Astrocyte of the cerebellum (primary cell): ENCODE data around the gene EREG.
"Not testable (repeated sequence)": the region's sequence is repeated elsewhere in the genome, so short reads cannot be mapped to it uniquely, and the experiment has no call there.

Experiments used
- DNase-seq: peaks from one replicate; pipeline ENCODE4 v3.0.0-alpha.2; 2011; ENCODE audit warnings: low read depth
- H3K4me3 ChIP-seq: 2 replicates; pipeline ENCODE4 v1.5.1; 2011; ENCODE audit warnings: mild to moderate bottlenecking, low read depth, low read length, moderate library complexity
- in situ Hi-C: cut with HindIII; loops from 2 replicates; pipeline ENCODE4 v1.10.0; 2017; ENCODE audit warnings: low sequenced_read_pairs
- TF ChIP-seq, protein P1 (sequence below): IDR thresholded peaks from 2 replicates; pipeline ENCODE4 v1.5.1; 2012; ENCODE audit warnings: low read length, low read depth, moderate library complexity, mild to moderate bottlenecking; ENCODE audit errors: missing control alignments

The EREG gene

GRCh38 chr4:74338792-74339333 lies 26.1 kb upstream of the EREG start:
- no peak overlapping the region for H3K4me3 ChIP-seq
- TF ChIP-seq, protein P1, sequence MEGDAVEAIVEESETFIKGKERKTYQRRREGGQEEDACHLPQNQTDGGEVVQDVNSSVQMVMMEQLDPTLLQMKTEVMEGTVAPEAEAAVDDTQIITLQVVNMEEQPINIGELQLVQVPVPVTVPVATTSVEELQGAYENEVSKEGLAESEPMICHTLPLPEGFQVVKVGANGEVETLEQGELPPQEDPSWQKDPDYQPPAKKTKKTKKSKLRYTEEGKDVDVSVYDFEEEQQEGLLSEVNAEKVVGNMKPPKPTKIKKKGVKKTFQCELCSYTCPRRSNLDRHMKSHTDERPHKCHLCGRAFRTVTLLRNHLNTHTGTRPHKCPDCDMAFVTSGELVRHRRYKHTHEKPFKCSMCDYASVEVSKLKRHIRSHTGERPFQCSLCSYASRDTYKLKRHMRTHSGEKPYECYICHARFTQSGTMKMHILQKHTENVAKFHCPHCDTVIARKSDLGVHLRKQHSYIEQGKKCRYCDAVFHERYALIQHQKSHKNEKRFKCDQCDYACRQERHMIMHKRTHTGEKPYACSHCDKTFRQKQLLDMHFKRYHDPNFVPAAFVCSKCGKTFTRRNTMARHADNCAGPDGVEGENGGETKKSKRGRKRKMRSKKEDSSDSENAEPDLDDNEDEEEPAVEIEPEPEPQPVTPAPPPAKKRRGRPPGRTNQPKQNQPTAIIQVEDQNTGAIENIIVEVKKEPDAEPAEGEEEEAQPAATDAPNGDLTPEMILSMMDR: no peak
- in situ Hi-C loops: no loop called here
- no peak for DNase-seq

DNA sequence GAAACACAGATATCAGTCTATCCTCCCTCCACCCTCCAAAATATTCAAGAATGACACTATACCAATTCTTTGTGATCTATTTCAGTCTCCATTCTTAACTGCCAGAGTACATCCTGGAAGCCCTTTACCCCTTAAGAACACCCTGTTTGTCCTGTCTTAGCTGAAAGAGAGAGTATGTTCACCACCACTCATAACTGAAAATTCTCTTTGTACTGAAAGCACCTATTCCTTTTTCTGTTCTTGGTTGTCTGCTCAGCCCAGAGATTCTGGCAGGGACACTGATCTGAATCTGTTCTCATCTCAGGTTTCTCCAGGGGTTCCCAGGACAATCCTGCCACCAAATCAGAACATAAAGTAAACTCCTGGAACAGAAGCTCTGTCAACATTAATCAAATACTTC lies 25.4 kb upstream of the EREG start:
- TF ChIP-seq, protein P1: no peak
- in situ Hi-C loops: no loop called here
- DNase-seq: no peak

DNA sequence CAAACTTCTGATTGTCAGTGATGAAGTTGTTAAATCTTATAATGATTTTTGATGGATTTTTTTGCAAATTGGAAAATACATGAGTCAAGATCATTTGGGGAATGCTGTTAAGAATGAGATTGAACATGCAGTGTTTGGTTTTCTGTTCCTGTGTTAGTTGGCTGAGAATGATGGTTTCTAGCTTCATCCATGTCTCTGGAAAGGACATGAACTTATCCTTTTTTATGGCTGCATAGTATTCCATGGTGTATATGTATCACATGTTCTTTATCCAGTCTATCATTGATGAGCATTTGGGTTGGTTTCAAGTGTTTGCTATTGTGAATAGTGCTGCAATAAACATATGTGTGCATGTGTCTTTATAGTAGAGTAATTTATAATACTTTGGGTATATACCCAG lies 24.5 kb upstream of the EREG start:
- in situ Hi-C loops, DNase-seq, H3K4me3 ChIP-seq: not testable (repeated sequence)

More for the DNA sequence above, 25.4 kb upstream of the EREG start:
- no peak overlapping the region for H3K4me3 ChIP-seq

DNA sequence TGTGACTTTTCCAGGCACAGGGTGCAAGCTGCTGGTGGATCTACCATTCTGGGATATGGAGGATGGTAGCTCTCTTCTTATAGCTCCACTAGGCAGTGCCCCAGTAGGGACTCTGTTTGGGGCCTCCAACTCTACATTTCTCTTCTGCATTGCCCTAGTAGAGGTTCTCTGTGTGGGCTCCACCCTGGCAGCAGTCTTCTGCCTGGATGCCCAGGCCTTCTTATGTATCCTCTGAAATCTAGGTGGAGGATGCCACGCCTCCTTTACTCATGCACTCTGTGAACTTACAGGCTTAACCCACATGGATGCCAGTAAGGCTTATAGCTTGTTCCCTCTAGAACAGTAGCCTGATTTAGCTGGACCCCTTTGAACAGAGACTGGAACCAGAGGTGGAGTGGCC lies 20.9 kb upstream of the EREG start:
- no peak overlapping the region for H3K4me3 ChIP-seq
- in situ Hi-C loops: no loop called here
- no peak for DNase-seq
- TF ChIP-seq, protein P1: no peak

GRCh38 chr4:74353858-74354257 lies 11.1 kb upstream of the EREG start:
- TF ChIP-seq, protein P1: no peak
- DNase-seq: no peak
- no peak overlapping the region for H3K4me3 ChIP-seq
- in situ Hi-C loops: no loop called here

DNA sequence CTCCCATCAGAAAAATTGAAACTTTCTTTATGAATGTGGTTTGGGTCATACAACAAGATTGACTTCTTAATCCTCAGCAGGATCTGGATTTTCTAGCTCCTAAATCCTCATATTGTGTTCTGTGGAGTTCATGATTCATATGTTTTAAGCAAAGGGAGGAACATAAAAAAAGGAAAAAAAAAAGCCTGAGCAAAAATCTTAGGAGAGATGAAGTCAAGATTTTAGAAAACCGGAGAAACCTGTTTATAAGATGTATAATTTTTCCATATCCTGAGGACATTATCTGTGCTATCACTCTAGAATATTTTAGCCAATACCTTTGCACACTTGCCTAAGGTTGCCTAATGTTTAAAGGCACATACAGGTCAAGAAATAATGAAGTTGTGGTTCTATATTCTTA lies 7.0 kb upstream of the EREG start:
- DNase-seq: no peak
- in situ Hi-C loops: no loop called here
- TF ChIP-seq, protein P1: no peak
- no peak overlapping the region for H3K4me3 ChIP-seq

GRCh38 chr4:74361671-74362070 lies 3.3 kb upstream of the EREG start:
- TF ChIP-seq, protein P1: no peak
- H3K4me3 ChIP-seq: no peak overlapping the region
- in situ Hi-C loops: no loop called here
- no peak for DNase-seq
